HG02610 (cell line): ENCODE results near the gene NOS1AP.

Experiments
- ATAC-seq: cut with Tn5 transposase; IDR thresholded peaks from one replicate; pipeline ENCODE4 v1.9.1; 2021; ENCODE audit warnings: mild to moderate bottlenecking, moderate library complexity; ENCODE audit not compliant: unreplicated experiment

The NOS1AP gene

GRCh38 chr1:162285149-162285561 is 215.7 kb downstream of the NOS1AP start:
- ATAC-seq: no peak

- ATAC-seq: no peak
Observed at GRCh38 chr1:162291000-162291399, 221.5 kb downstream of the NOS1AP start.

GRCh38 chr1:162292422-162292849 is 222.9 kb downstream of the NOS1AP start:
- no peak for ATAC-seq

- no peak for ATAC-seq
Observed at GRCh38 chr1:162293073-162293692, 223.7 kb downstream of the NOS1AP start.

- no peak for ATAC-seq
Observed at GRCh38 chr1:162294015-162294414, 224.5 kb downstream of the NOS1AP start.

- ATAC-seq: no peak
Observed at GRCh38 chr1:162297208-162297607, 227.7 kb downstream of the NOS1AP start.

- no peak for ATAC-seq
Observed at GRCh38 chr1:162298266-162298665, 228.8 kb downstream of the NOS1AP start.

GRCh38 chr1:162299018-162299417 is 229.5 kb downstream of the NOS1AP start:
- no peak for ATAC-seq

GRCh38 chr1:162300057-162300917 is 230.8 kb downstream of the NOS1AP start:
- no peak for ATAC-seq

GRCh38 chr1:162301696-162302095 is 232.2 kb downstream of the NOS1AP start:
- no peak for ATAC-seq

- no peak for ATAC-seq
Observed at GRCh38 chr1:162302306-162303003, 233.0 kb downstream of the NOS1AP start.

- ATAC-seq: no peak
Observed at GRCh38 chr1:162303004-162303344, 233.5 kb downstream of the NOS1AP start.

GRCh38 chr1:162304736-162305135 is 235.2 kb downstream of the NOS1AP start:
- no peak for ATAC-seq

GRCh38 chr1:162305969-162306368 is 236.5 kb downstream of the NOS1AP start:
- ATAC-seq: no peak

GRCh38 chr1:162310337-162310736 is 240.8 kb downstream of the NOS1AP start:
- ATAC-seq: peak; percentile 38

GRCh38 chr1:162314206-162314605 is 244.7 kb downstream of the NOS1AP start:
- no peak for ATAC-seq

- ATAC-seq: no peak
Observed at GRCh38 chr1:162315673-162316072, 246.2 kb downstream of the NOS1AP start.

GRCh38 chr1:162316187-162316586 is 246.7 kb downstream of the NOS1AP start:
- ATAC-seq: no peak

GRCh38 chr1:162317621-162318020 is 248.1 kb downstream of the NOS1AP start:
- ATAC-seq: no peak

- ATAC-seq: no peak
Observed at GRCh38 chr1:162319493-162320175, 250.1 kb downstream of the NOS1AP start.

- ATAC-seq: no peak
Observed at GRCh38 chr1:162321809-162322422, 252.4 kb downstream of the NOS1AP start.
